ENCODE data around the gene KCNH3. TPM values are rescaled to one million over a fixed set of nuclear protein-coding genes. Genes with fewer than 3 reads are reported as not detected.

The KCNH3 gene
- total RNA-seq, 4 donors from 2014 or later: 0.15 to 1.0 (median 0.43) TPM

DNA sequence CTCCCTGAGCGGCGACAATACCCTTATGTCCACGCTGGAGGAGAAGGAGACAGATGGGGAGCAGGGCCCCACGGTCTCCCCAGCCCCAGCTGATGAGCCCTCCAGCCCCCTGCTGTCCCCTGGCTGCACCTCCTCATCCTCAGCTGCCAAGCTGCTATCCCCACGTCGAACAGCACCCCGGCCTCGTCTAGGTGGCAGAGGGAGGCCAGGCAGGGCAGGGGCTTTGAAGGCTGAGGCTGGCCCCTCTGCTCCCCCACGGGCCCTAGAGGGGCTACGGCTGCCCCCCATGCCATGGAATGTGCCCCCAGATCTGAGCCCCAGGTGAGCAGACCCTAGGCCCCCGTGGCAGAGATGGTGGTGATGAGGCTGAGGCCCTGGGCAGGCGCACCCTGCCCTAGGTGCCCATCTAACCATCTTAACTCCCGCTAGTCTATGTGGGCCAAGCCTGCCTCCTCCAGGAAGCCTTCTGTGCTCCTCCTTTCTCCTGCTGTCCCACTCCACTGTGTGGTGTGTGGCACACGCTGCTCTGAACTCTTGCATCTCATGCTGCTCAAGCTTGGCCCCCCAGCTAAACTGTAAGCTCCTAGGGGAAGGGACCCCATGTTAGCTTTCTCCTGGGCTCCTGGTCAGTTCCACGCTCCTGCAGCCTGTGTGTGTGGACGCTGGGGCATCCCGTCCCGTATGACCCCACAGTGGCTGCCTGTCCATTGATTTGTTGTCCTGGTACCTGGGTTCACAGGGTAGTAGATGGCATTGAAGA is 17.0 kb downstream of the KCNH3 start:
- TF ChIP-seq POLR2AphosphoS5 (IDR thresholded peaks at IDR 0.05) (no peak), EP300 (IDR thresholded peaks at IDR 0.05) (no peak), POLR2A (IDR thresholded peaks at IDR 0.05) (no peak)
- TF ChIP-seq, protein P1, sequence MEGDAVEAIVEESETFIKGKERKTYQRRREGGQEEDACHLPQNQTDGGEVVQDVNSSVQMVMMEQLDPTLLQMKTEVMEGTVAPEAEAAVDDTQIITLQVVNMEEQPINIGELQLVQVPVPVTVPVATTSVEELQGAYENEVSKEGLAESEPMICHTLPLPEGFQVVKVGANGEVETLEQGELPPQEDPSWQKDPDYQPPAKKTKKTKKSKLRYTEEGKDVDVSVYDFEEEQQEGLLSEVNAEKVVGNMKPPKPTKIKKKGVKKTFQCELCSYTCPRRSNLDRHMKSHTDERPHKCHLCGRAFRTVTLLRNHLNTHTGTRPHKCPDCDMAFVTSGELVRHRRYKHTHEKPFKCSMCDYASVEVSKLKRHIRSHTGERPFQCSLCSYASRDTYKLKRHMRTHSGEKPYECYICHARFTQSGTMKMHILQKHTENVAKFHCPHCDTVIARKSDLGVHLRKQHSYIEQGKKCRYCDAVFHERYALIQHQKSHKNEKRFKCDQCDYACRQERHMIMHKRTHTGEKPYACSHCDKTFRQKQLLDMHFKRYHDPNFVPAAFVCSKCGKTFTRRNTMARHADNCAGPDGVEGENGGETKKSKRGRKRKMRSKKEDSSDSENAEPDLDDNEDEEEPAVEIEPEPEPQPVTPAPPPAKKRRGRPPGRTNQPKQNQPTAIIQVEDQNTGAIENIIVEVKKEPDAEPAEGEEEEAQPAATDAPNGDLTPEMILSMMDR (IDR thresholded peaks at IDR 0.05): no peak
- Histone ChIP-seq H3K9me3 (no peaks in the 10 kb centered on the region), H3K27ac (no peak overlapping the region), H3K27me3 (no peaks in the 10 kb centered on the region), H3K36me3 (peaks cover 49% of the 10 kb centered on the region), H3K4me3 (no peak overlapping the region), H3K4me1 (peaks cover 20% of the 10 kb centered on the region)
- WGBS: 85% methylated on average over 13 of the region's 18 CpGs
- DNase-seq (ENCODE audit: low spot score in 2 of 2): no peak

DNA sequence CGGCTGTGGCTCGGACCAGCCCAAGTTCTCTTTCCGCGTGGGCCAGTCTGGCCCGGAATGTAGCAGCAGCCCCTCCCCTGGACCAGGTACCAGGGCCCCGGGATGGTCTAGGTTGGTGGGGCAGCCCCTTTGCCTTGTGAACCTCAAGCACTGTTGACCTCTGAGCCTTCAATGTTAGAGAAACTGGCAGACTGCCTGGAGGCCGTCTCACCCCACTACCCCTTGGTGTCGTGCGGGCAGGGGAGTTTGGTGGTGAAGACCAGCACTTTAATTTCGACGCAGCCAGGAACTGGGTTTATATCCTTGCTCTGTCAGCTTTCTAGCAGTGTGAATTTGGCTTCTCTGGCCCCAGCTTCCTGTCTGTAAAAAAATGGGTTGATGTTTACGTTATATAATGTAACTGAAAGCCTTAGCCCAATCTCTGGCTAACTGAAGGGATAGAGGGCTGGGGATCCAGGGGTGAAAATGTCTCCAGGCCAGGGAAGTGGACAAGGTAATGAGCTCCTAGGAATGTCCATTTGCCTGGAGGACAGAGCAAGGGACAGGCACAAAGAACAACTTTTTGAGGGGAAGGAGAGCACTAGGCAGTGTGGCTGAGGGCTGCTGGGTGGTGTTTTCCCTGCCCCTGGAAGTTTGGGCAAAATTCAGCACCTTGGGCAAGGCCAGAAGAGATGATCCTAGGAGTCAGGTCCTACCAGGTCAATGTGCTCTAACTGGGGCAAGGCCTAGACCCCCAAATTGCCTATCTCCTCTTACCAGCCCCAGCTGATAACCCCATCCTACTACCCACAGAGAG is 17.8 kb downstream of the KCNH3 start:
- H3K36me3 ChIP-seq: peaks cover 56% of the 10 kb centered on the region

DNA sequence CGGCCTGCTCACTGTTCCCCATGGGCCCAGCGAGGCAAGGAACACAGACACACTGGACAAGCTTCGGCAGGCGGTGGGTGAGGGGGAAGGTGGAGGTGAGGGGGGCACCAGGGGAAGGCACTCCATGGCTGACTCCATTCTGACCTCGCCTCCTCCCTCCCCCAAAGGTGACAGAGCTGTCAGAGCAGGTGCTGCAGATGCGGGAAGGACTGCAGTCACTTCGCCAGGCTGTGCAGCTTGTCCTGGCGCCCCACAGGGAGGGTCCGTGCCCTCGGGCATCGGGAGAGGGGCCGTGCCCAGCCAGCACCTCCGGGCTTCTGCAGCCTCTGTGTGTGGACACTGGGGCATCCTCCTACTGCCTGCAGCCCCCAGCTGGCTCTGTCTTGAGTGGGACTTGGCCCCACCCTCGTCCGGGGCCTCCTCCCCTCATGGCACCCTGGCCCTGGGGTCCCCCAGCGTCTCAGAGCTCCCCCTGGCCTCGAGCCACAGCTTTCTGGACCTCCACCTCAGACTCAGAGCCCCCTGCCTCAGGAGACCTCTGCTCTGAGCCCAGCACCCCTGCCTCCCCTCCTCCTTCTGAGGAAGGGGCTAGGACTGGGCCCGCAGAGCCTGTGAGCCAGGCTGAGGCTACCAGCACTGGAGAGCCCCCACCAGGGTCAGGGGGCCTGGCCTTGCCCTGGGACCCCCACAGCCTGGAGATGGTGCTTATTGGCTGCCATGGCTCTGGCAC is 18.5 kb downstream of the KCNH3 start:
- Histone ChIP-seq H3K9me3 (no peaks in the 10 kb centered on the region), H3K27ac (no peak overlapping the region), H3K36me3 (peaks cover 64% of the 10 kb centered on the region), H3K4me1 (peaks cover 11% of the 10 kb centered on the region), H3K4me3 (no peak overlapping the region), H3K27me3 (no peaks in the 10 kb centered on the region)
- TF ChIP-seq, protein P1 (IDR thresholded peaks at IDR 0.05): no peak
- TF ChIP-seq POLR2AphosphoS5 (IDR thresholded peaks at IDR 0.05): no peak
- TF ChIP-seq EP300 (IDR thresholded peaks at IDR 0.05): no peak
- TF ChIP-seq POLR2A (IDR thresholded peaks at IDR 0.05): no peak
- WGBS: 90% methylated on average over 11 of the region's 18 CpGs
- DNase-seq (ENCODE audit: low spot score in 2 of 2): no peak

More for the DNA sequence above, 17.8 kb downstream of the KCNH3 start:
- Histone ChIP-seq H3K27ac (no peak overlapping the region), H3K27me3 (no peaks in the 10 kb centered on the region), H3K9me3 (no peaks in the 10 kb centered on the region), H3K4me1 (peaks cover 19% of the 10 kb centered on the region), H3K4me3 (no peak overlapping the region)
- TF ChIP-seq EP300 (IDR thresholded peaks at IDR 0.05) (no peak), POLR2A (IDR thresholded peaks at IDR 0.05) (no peak), POLR2AphosphoS5 (IDR thresholded peaks at IDR 0.05) (no peak)
- TF ChIP-seq, protein P1 (IDR thresholded peaks at IDR 0.05): no peak
- no peak for DNase-seq (ENCODE audit: low spot score in 2 of 2)
- WGBS: 67% methylated on average over 3 of the region's 12 CpGs

DNA sequence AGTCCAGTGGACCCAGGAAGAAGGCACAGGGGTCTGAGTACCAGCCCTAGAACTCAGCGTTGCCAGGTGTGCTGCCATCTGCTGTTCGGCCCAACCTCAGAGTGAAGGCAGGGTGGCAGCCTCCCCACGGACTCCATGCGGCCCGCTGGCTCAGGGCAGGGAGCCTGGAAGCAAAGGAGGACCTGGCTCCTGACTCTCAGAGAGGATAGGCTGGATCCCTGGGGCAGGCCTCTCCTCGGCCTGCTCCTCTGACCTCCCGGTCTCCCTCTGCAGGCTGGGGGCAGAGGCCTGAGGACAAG is 19.0 kb downstream of the KCNH3 start:
- peaks cover 69% of the 10 kb centered on the region for H3K36me3 ChIP-seq
- WGBS: 66% methylated on average over 5 of the region's 7 CpGs
- no peak for DNase-seq (ENCODE audit: low spot score in 2 of 2)

More for the DNA sequence above, 19.0 kb downstream of the KCNH3 start:
- Histone ChIP-seq H3K9me3 (no peaks in the 10 kb centered on the region), H3K27ac (no peak overlapping the region), H3K4me3 (no peak overlapping the region), H3K4me1 (peaks cover 6% of the 10 kb centered on the region), H3K27me3 (no peaks in the 10 kb centered on the region)
- no peak for TF ChIP-seq POLR2AphosphoS5 (IDR thresholded peaks at IDR 0.05)
- TF ChIP-seq EP300 (IDR thresholded peaks at IDR 0.05): no peak
- TF ChIP-seq POLR2A (IDR thresholded peaks at IDR 0.05): no peak
- TF ChIP-seq, protein P1 (IDR thresholded peaks at IDR 0.05): no peak
